ENCODE measurements around the gene EGLN3.

The EGLN3 gene

DNA sequence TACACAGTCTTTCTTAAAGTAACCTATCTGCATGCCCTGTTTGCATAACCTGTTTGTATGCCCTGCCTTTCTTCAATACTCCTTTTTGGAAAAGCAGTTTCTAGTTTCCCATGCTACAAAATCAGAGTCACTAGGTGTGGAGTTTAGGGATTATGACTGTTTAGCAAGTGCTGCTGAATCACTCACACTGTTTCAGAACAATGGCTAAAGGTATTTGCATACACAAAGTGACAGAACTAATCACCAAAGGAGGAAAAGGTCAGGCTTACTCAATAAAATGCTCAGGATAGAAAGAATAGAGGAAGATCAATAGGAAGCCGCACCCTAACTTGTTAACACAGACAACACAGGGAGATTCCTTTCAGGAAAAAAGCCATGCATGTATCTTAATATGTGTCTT is 19.4 kb downstream of the EGLN3 start:
- no peak overlapping the region for H3K9ac ChIP-seq
- no peaks in the 10 kb centered on the region for H3K27me3 ChIP-seq (ENCODE audit: control insufficient read depth, insufficient read depth, low read length)
- H3K27ac ChIP-seq = no peak overlapping the region
- no peaks in the 10 kb centered on the region for H3K36me3 ChIP-seq (ENCODE audit: control insufficient read depth, insufficient read depth, low read length)
- no peaks in the 10 kb centered on the region for H3K79me2 ChIP-seq
- TF ChIP-seq, protein P1, sequence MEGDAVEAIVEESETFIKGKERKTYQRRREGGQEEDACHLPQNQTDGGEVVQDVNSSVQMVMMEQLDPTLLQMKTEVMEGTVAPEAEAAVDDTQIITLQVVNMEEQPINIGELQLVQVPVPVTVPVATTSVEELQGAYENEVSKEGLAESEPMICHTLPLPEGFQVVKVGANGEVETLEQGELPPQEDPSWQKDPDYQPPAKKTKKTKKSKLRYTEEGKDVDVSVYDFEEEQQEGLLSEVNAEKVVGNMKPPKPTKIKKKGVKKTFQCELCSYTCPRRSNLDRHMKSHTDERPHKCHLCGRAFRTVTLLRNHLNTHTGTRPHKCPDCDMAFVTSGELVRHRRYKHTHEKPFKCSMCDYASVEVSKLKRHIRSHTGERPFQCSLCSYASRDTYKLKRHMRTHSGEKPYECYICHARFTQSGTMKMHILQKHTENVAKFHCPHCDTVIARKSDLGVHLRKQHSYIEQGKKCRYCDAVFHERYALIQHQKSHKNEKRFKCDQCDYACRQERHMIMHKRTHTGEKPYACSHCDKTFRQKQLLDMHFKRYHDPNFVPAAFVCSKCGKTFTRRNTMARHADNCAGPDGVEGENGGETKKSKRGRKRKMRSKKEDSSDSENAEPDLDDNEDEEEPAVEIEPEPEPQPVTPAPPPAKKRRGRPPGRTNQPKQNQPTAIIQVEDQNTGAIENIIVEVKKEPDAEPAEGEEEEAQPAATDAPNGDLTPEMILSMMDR (IDR thresholded peaks at IDR 0.05) = no peak
- H3K4me2 ChIP-seq (ENCODE audit: low read length) = no peak overlapping the region
- H3K4me1 ChIP-seq = peaks cover 3% of the 10 kb centered on the region
- H3K9me3 ChIP-seq (ENCODE audit: control insufficient read depth, low read length) = no peaks in the 10 kb centered on the region
- no peak overlapping the region for H3K4me3 ChIP-seq (ENCODE audit: low read depth, low read length)
- no peak overlapping the region for H2AFZ ChIP-seq

DNA sequence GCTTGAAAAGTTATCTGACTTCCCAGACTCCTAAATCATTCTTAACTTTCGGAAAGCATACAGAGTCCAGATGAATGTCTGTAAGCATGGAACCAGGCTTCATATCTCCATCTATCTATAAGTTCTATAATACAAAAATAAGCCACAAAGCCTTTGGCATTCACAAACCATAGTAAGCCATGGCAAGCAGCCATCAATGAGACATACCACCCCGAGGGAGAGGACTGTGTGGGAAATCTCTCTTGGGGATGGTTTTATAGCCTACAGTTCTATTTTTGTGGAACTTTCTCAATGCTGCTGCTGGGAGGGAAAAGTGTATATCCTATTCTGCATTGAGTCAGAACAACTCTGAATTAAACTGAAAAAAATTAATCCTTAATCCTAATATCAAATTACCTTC is 20.4 kb downstream of the EGLN3 start:
- Histone ChIP-seq H3K9me3 (ENCODE audit: control insufficient read depth, low read length) (no peaks in the 10 kb centered on the region), H3K4me1 (peaks cover 3% of the 10 kb centered on the region), H3K27ac (no peak overlapping the region), H2AFZ (no peak overlapping the region), H3K36me3 (ENCODE audit: control insufficient read depth, insufficient read depth, low read length) (no peaks in the 10 kb centered on the region), H3K4me2 (ENCODE audit: low read length) (no peak overlapping the region), H3K9ac (no peak overlapping the region), H3K4me3 (ENCODE audit: low read depth, low read length) (no peak overlapping the region), H3K79me2 (no peaks in the 10 kb centered on the region), H3K27me3 (ENCODE audit: control insufficient read depth, insufficient read depth, low read length) (no peaks in the 10 kb centered on the region)
- TF ChIP-seq, protein P1 (IDR thresholded peaks at IDR 0.05) = no peak

DNA sequence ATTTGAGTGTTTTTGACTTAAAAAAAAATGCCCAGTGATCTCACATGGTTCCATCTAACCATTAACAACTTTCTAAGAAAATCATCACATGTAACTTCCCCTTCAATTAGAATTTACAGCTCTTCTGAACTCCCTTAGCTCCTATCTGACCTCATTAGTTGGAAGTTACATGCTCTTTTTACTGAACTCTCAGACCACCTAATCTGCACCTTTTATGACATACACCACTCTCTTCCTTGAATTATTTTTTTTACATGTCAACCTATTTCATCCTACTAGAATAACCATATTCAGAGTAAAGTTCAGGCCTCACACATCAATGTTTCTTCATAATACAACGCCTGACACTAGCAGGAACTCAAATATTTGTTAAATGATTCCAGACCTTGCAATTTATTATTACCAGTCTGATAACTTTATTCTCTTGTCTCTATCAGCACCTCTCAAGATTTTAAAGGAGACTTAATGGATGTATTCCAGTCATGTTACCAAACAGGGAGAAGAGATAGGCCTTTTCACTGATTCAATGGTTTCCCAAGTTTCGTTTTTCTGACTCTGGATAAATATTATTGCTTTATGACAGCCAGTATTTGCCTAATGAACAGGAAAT is 21.0 kb downstream of the EGLN3 start:
- no peak overlapping the region for H3K4me3 ChIP-seq (ENCODE audit: low read depth, low read length)
- no peaks in the 10 kb centered on the region for H3K9me3 ChIP-seq (ENCODE audit: control insufficient read depth, low read length)
- no peaks in the 10 kb centered on the region for H3K36me3 ChIP-seq (ENCODE audit: control insufficient read depth, insufficient read depth, low read length)
- no peak overlapping the region for H2AFZ ChIP-seq
- H3K9ac ChIP-seq = no peak overlapping the region
- no peaks in the 10 kb centered on the region for H3K27me3 ChIP-seq (ENCODE audit: control insufficient read depth, insufficient read depth, low read length)
- H3K4me2 ChIP-seq (ENCODE audit: low read length) = no peak overlapping the region
- H3K27ac ChIP-seq = no peak overlapping the region
- TF ChIP-seq, protein P1 (IDR thresholded peaks at IDR 0.05) = no peak
- peaks cover 3% of the 10 kb centered on the region for H3K4me1 ChIP-seq
- no peaks in the 10 kb centered on the region for H3K79me2 ChIP-seq

DNA sequence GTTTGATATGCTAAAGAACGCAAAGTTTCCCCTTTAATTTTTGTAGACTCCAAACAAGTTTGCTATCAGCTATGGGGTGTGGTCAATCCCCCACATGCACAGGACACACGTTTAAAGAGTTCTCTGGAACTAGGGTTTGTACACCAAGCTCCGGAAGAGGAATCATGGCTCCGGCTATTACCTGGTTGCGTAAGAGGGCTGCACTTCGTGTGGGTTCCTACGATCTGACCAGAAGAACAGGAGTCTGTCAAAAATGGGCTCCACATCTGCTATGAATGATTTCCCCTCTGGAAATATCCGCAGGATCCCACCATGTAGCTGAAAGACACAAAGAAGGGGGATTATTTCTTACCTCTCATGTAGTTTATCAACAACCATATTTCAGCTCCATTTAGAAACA is 22.0 kb downstream of the EGLN3 start:
- H3K4me1 ChIP-seq = peaks cover 3% of the 10 kb centered on the region

More for the DNA sequence above, 22.0 kb downstream of the EGLN3 start:
- no peaks in the 10 kb centered on the region for H3K36me3 ChIP-seq (ENCODE audit: control insufficient read depth, insufficient read depth, low read length)
- H3K9ac ChIP-seq = no peak overlapping the region
- H3K4me2 ChIP-seq (ENCODE audit: low read length) = no peak overlapping the region
- H3K79me2 ChIP-seq = no peaks in the 10 kb centered on the region
- TF ChIP-seq, protein P1 (IDR thresholded peaks at IDR 0.05) = no peak
- H3K27me3 ChIP-seq (ENCODE audit: control insufficient read depth, insufficient read depth, low read length) = no peaks in the 10 kb centered on the region
- no peaks in the 10 kb centered on the region for H3K9me3 ChIP-seq (ENCODE audit: control insufficient read depth, low read length)
- no peak overlapping the region for H2AFZ ChIP-seq
- no peak overlapping the region for H3K4me3 ChIP-seq (ENCODE audit: low read depth, low read length)
- no peak overlapping the region for H3K27ac ChIP-seq
